ENCODE results near the gene SDK1.

DNA sequence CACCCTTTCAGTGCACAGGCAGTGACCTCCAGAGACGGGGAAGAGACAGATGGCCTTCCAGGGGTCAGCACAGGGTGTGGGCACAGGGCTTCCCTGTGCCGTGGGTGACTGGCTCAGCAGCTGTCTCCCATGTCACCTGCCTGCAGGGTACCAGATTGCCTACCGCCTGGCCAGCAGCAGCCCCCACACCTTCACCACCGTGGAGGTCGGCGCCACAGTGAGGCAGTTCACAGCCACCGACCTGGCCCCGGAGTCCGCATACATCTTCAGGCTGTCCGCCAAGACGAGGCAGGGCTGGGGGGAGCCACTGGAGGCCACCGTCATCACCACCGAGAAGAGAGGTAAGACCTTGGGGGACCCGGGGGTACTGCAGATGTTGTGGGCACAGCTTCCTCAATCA, 844.5 kb downstream of the SDK1 start:
- TF ChIP-seq, protein P1, sequence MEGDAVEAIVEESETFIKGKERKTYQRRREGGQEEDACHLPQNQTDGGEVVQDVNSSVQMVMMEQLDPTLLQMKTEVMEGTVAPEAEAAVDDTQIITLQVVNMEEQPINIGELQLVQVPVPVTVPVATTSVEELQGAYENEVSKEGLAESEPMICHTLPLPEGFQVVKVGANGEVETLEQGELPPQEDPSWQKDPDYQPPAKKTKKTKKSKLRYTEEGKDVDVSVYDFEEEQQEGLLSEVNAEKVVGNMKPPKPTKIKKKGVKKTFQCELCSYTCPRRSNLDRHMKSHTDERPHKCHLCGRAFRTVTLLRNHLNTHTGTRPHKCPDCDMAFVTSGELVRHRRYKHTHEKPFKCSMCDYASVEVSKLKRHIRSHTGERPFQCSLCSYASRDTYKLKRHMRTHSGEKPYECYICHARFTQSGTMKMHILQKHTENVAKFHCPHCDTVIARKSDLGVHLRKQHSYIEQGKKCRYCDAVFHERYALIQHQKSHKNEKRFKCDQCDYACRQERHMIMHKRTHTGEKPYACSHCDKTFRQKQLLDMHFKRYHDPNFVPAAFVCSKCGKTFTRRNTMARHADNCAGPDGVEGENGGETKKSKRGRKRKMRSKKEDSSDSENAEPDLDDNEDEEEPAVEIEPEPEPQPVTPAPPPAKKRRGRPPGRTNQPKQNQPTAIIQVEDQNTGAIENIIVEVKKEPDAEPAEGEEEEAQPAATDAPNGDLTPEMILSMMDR (IDR thresholded peaks at IDR 0.05): no peak
- TF ChIP-seq, protein P2, sequence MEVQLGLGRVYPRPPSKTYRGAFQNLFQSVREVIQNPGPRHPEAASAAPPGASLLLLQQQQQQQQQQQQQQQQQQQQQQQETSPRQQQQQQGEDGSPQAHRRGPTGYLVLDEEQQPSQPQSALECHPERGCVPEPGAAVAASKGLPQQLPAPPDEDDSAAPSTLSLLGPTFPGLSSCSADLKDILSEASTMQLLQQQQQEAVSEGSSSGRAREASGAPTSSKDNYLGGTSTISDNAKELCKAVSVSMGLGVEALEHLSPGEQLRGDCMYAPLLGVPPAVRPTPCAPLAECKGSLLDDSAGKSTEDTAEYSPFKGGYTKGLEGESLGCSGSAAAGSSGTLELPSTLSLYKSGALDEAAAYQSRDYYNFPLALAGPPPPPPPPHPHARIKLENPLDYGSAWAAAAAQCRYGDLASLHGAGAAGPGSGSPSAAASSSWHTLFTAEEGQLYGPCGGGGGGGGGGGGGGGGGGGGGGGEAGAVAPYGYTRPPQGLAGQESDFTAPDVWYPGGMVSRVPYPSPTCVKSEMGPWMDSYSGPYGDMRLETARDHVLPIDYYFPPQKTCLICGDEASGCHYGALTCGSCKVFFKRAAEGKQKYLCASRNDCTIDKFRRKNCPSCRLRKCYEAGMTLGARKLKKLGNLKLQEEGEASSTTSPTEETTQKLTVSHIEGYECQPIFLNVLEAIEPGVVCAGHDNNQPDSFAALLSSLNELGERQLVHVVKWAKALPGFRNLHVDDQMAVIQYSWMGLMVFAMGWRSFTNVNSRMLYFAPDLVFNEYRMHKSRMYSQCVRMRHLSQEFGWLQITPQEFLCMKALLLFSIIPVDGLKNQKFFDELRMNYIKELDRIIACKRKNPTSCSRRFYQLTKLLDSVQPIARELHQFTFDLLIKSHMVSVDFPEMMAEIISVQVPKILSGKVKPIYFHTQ (CRISPR knock-in tag; IDR thresholded peaks at IDR 0.05): no peak
- no peak for TF ChIP-seq ATF1 (CRISPR knock-in tag; IDR thresholded peaks at IDR 0.05)
- TF ChIP-seq, protein P3, sequence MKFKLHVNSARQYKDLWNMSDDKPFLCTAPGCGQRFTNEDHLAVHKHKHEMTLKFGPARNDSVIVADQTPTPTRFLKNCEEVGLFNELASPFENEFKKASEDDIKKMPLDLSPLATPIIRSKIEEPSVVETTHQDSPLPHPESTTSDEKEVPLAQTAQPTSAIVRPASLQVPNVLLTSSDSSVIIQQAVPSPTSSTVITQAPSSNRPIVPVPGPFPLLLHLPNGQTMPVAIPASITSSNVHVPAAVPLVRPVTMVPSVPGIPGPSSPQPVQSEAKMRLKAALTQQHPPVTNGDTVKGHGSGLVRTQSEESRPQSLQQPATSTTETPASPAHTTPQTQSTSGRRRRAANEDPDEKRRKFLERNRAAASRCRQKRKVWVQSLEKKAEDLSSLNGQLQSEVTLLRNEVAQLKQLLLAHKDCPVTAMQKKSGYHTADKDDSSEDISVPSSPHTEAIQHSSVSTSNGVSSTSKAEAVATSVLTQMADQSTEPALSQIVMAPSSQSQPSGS (CRISPR knock-in tag; IDR thresholded peaks at IDR 0.05; ENCODE audit: borderline replicate concordance, low read depth): no peak
- TF ChIP-seq, protein P4, sequence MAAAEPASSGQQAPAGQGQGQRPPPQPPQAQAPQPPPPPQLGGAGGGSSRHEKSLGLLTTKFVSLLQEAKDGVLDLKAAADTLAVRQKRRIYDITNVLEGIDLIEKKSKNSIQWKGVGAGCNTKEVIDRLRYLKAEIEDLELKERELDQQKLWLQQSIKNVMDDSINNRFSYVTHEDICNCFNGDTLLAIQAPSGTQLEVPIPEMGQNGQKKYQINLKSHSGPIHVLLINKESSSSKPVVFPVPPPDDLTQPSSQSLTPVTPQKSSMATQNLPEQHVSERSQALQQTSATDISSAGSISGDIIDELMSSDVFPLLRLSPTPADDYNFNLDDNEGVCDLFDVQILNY (CRISPR knock-in tag; IDR thresholded peaks at IDR 0.05): no peak
- TF ChIP-seq, protein P5, sequence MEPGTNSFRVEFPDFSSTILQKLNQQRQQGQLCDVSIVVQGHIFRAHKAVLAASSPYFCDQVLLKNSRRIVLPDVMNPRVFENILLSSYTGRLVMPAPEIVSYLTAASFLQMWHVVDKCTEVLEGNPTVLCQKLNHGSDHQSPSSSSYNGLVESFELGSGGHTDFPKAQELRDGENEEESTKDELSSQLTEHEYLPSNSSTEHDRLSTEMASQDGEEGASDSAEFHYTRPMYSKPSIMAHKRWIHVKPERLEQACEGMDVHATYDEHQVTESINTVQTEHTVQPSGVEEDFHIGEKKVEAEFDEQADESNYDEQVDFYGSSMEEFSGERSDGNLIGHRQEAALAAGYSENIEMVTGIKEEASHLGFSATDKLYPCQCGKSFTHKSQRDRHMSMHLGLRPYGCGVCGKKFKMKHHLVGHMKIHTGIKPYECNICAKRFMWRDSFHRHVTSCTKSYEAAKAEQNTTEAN (CRISPR knock-in tag; IDR thresholded peaks at IDR 0.05): no peak
- TF ChIP-seq, protein P6, sequence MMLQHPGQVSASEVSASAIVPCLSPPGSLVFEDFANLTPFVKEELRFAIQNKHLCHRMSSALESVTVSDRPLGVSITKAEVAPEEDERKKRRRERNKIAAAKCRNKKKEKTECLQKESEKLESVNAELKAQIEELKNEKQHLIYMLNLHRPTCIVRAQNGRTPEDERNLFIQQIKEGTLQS (CRISPR knock-in tag; conservative IDR thresholded peaks at IDR 0.05): no peak
- no peak for TF ChIP-seq NFE2L1 (CRISPR knock-in tag; IDR thresholded peaks at IDR 0.05)
- no peak for TF ChIP-seq SMAD3 (CRISPR knock-in tag; IDR thresholded peaks at IDR 0.05; ENCODE audit: borderline replicate concordance)
- TF ChIP-seq ZNF396 (CRISPR knock-in tag; IDR thresholded peaks at IDR 0.05; ENCODE audit: borderline replicate concordance): no peak

All from WTC11 (cell line).